HCT116 (cell line): ENCODE measurements around the gene BAIAP2L2. TPM values are rescaled to one million over a fixed set of nuclear protein-coding genes. Genes with fewer than 3 reads are reported as not detected.
A peak's percentile ranks its signal among the peaks of the same experiment; 100 is the strongest.

Source experiments
- ATAC-seq: fragments of 200-7000 bp; cut with Tn5 transposase; 2 replicates; pipeline ENCODE4 v1.9.1; 2020; ENCODE audit warnings: mild to moderate bottlenecking, moderate library complexity
- BruUV-seq: library from RNA; stranded (reverse); fragments of 400-500 nt; replicated peaks from 2 replicates; lab custom pipeline; 2021; lab: Mats Ljungman, UMichigan
- CTCF ChIA-PET: fragments of 300-600 bp; sonication (Branson Sonifier 250); formaldehyde crosslinking; loops from one replicate; lab custom pipeline; 2021; ENCODE audit warnings: antibody characterized with exemption; lab: Charles Lee
- POLR2A ChIA-PET: fragments of 300-600, 350-600 bp; sonication (Branson Sonifier 250); formaldehyde crosslinking; loops from one replicate; lab custom pipeline; 2021; ENCODE audit warnings: antibody characterized with exemption; lab: Charles Lee
- RAD21 ChIA-PET, 2 experiments: fragments of 300-600 bp; sonication (Branson Sonifier 250); formaldehyde crosslinking; loops; one replicate each; lab custom pipeline; 2023; ENCODE audit warnings: low total read pairs in 2 of 2; ENCODE audit not compliant: uncharacterized antibody in 2 of 2, unreplicated experiment in 2 of 2, low non-redundant PET in 1 of 2; lab: Charles Lee
- DNase-seq: peaks from one replicate; pipeline ENCODE4 v3.0.0-alpha.2; 2010; ENCODE audit warnings: low read depth, low spot score
- H2AFZ ChIP-seq: fragments of 200-600 bp; shearing (Covaris generic), sonication (generic); 2 replicates; pipeline ENCODE4 v1.6.1; 2017; ENCODE audit warnings: low read depth, mixed run types, mixed read lengths, antibody characterized with exemption, low read length; ENCODE audit not compliant: poor library complexity, severe bottlenecking
- H3K27ac ChIP-seq: 2 replicates; pipeline ENCODE4 v1.5.1; 2012; ENCODE audit warnings: low read depth, low read length
- H3K27me3 ChIP-seq: fragments of 200-600 bp; sonication (generic); 2 replicates; pipeline ENCODE4 v1.6.1; 2016; ENCODE audit warnings: mixed run types, low read length, mixed read lengths; ENCODE audit not compliant: insufficient read depth
- H3K36me3 ChIP-seq, 2 experiments: fragments of 200-500 bp in 1 of 2; fragments of 200-600 bp in 1 of 2; sonication (Bioruptor generic) in 1 of 2; sonication (generic) in 1 of 2; 2 replicates each; pipeline versions ENCODE4 v1.5.1 to v1.6.1; 2014 to 2016; ENCODE audit warnings: low read length in 2 of 2, inconsistent platforms in 1 of 2, mixed read lengths in 1 of 2, mixed run types in 1 of 2; ENCODE audit not compliant: insufficient read depth in 2 of 2, control insufficient read depth in 1 of 2
- H3K4me1 ChIP-seq, 2 experiments: fragments of 200-600 bp in 1 of 2; sonication (generic) in 1 of 2; 2 replicates each; pipeline versions ENCODE4 v1.5.1 to v1.6.1; 2012 to 2017; ENCODE audit warnings: low read length in 2 of 2, inconsistent platforms in 1 of 2, mild to moderate bottlenecking in 1 of 2, mixed read lengths in 1 of 2, mixed run types in 1 of 2, moderate library complexity in 1 of 2; ENCODE audit not compliant: insufficient read depth in 2 of 2, control insufficient read depth in 1 of 2
- H3K4me2 ChIP-seq: fragments of 200-600 bp; sonication (generic); 2 replicates; pipeline ENCODE4 v1.6.1; 2017; ENCODE audit warnings: mixed run types, low read length, mixed read lengths
- H3K4me3 ChIP-seq, 2 experiments: fragments of 200-600 bp in 1 of 2; sonication (generic) in 1 of 2; replicated peaks in 1 of 2; 2 replicates each; pipeline ENCODE4 v1.5.1; 2011 to 2016; ENCODE audit warnings: low read length in 2 of 2, control low read depth in 1 of 2, low read depth in 1 of 2, mild to moderate bottlenecking in 1 of 2, mixed read lengths in 1 of 2, mixed run types in 1 of 2
- H3K79me2 ChIP-seq: fragments of 200-600 bp; sonication (generic); 2 replicates; pipeline ENCODE4 v1.6.1; 2017; ENCODE audit warnings: mild to moderate bottlenecking, mixed run types, low read length, moderate library complexity, mixed read lengths; ENCODE audit not compliant: insufficient read depth
- H3K9ac ChIP-seq: fragments of 200-600 bp; sonication (generic); 2 replicates; pipeline ENCODE4 v1.6.1; 2016; ENCODE audit warnings: low read length, mixed read lengths
- H3K9me2 ChIP-seq: fragments of 200-600 bp; sonication (generic), shearing (Covaris generic); 2 replicates; pipeline ENCODE4 v1.6.1; 2017; ENCODE audit warnings: mixed run types, mild to moderate bottlenecking, moderate library complexity; ENCODE audit not compliant: insufficient read depth
- H3K9me3 ChIP-seq, 2 experiments: fragments of 200-500 bp in 1 of 2; fragments of 200-600 bp in 1 of 2; sonication (Bioruptor generic) in 1 of 2; sonication (generic) in 1 of 2; 2 replicates each; pipeline ENCODE4 v1.6.1; 2014 to 2017; ENCODE audit warnings: low read length in 2 of 2, mixed read lengths in 2 of 2, inconsistent platforms in 1 of 2, low read depth in 1 of 2, mild to moderate bottlenecking in 1 of 2, mixed run types in 1 of 2, moderate library complexity in 1 of 2; ENCODE audit not compliant: control insufficient read depth in 1 of 2, insufficient read depth in 1 of 2
- H4K20me1 ChIP-seq: fragments of 200-600 bp; sonication (generic), shearing (Covaris generic); 2 replicates; pipeline ENCODE4 v1.6.1; 2017; ENCODE audit warnings: mixed run types, mild to moderate bottlenecking, moderate library complexity; ENCODE audit not compliant: insufficient read depth
- CBX3 ChIP-seq: IDR thresholded peaks from 2 replicates; pipeline ENCODE4 v1.6.1; 2012; ENCODE audit warnings: low read depth
- CEBPB ChIP-seq: IDR thresholded peaks from 2 replicates; pipeline ENCODE4 v1.6.1; 2012; ENCODE audit warnings: low read depth
- EGR1 ChIP-seq: IDR thresholded peaks from 2 replicates; pipeline ENCODE4 v1.6.1; 2012; ENCODE audit warnings: low read depth
- ELF1 ChIP-seq: IDR thresholded peaks from 2 replicates; pipeline ENCODE4 v1.6.1; 2012; ENCODE audit warnings: low read depth, borderline replicate concordance
- EZH2 ChIP-seq: fragments of 200-600 bp; sonication (generic); IDR thresholded peaks from 2 replicates; pipeline ENCODE4 v1.6.1; 2017; ENCODE audit warnings: antibody characterized with exemption, mixed run types
- EZH2phosphoT487 ChIP-seq: fragments of 200-600 bp; IDR thresholded peaks from 2 replicates; pipeline ENCODE4 v1.6.1; 2018; ENCODE audit warnings: antibody characterized with exemption, borderline replicate concordance
- FOSL1 ChIP-seq: IDR thresholded peaks from 2 replicates; pipeline ENCODE4 v1.6.1; 2012; ENCODE audit warnings: low read depth
- JUND ChIP-seq: IDR thresholded peaks from 2 replicates; pipeline ENCODE4 v1.6.1; 2012
- POLR2A ChIP-seq: IDR thresholded peaks from 2 replicates; pipeline ENCODE4 v1.7.0; 2011; ENCODE audit warnings: borderline replicate concordance; ENCODE audit not compliant: insufficient read depth, insufficient read length; ENCODE audit errors: extremely low read depth
- POLR2AphosphoS5 ChIP-seq: IDR thresholded peaks from 2 replicates; pipeline ENCODE4 v1.6.1; 2011; ENCODE audit warnings: mild to moderate bottlenecking, low read depth, low read length, moderate library complexity
- RAD21 ChIP-seq: IDR thresholded peaks from 2 replicates; pipeline ENCODE4 v1.6.1; 2012; ENCODE audit warnings: low read depth, mild to moderate bottlenecking
- SIN3A ChIP-seq: IDR thresholded peaks from 2 replicates; pipeline ENCODE4 v1.6.1; 2012; ENCODE audit warnings: low read depth
- SP1 ChIP-seq: IDR thresholded peaks from 2 replicates; pipeline ENCODE4 v1.6.1; 2012; ENCODE audit warnings: low read depth
- SRF ChIP-seq: IDR thresholded peaks from 2 replicates; pipeline ENCODE4 v1.6.1; 2012; ENCODE audit warnings: low read depth
- TCF7L2 ChIP-seq: IDR thresholded peaks from 2 replicates; pipeline ENCODE4 v1.7.0; 2011; ENCODE audit warnings: borderline replicate concordance, inconsistent platforms; ENCODE audit not compliant: insufficient read depth, insufficient read length; ENCODE audit errors: extremely low read depth
- YY1 ChIP-seq: IDR thresholded peaks from 2 replicates; pipeline ENCODE4 v1.6.1; 2011; ENCODE audit warnings: low read length, low read depth, moderate library complexity, mild to moderate bottlenecking; ENCODE audit not compliant: insufficient replicate concordance; ENCODE audit errors: extremely low read depth
- ZFX ChIP-seq: fragments of 450-650 bp; IDR thresholded peaks from 2 replicates; pipeline ENCODE4 v1.6.1; 2017
- intact Hi-C: fragments of 100-400 bp; cut with micrococcal nuclease; formaldehyde crosslinking; loops from 2 replicates; pipeline ENCODE4 v1.10.0; 2022
- total RNA-seq: library from RNA; stranded (reverse); gene quantifications from one replicate; pipeline ENCODE4 v1.2.1, GENCODE V29; 2021; ENCODE audit not compliant: unreplicated experiment
- TF ChIP-seq, protein P1 (sequence below): IDR thresholded peaks from 2 replicates; pipeline ENCODE4 v1.6.1; 2012
- TF ChIP-seq, protein P2 (sequence below): IDR thresholded peaks from 2 replicates; pipeline ENCODE4 v1.6.1; 2012; ENCODE audit warnings: low read depth
- TF ChIP-seq, protein P3 (sequence below), 3 experiments: fragments of 200-600 bp in 1 of 3; sonication (generic) in 1 of 3; IDR thresholded peaks in 2 of 3; conservative IDR thresholded peaks in 1 of 3; 2 replicates each; pipeline ENCODE4 v1.5.1; 2012 to 2017; ENCODE audit warnings: low read depth in 2 of 3, low read length in 2 of 3, antibody characterized with exemption in 1 of 3, borderline replicate concordance in 1 of 3, control low read depth in 1 of 3, mild to moderate bottlenecking in 1 of 3, mixed read lengths in 1 of 3, mixed run types in 1 of 3, moderate library complexity in 1 of 3; ENCODE audit not compliant: insufficient read depth in 1 of 3

Gene BAIAP2L2
- total RNA-seq, 1 experiment from 2014 or later, result 1.0 TPM

DNA sequence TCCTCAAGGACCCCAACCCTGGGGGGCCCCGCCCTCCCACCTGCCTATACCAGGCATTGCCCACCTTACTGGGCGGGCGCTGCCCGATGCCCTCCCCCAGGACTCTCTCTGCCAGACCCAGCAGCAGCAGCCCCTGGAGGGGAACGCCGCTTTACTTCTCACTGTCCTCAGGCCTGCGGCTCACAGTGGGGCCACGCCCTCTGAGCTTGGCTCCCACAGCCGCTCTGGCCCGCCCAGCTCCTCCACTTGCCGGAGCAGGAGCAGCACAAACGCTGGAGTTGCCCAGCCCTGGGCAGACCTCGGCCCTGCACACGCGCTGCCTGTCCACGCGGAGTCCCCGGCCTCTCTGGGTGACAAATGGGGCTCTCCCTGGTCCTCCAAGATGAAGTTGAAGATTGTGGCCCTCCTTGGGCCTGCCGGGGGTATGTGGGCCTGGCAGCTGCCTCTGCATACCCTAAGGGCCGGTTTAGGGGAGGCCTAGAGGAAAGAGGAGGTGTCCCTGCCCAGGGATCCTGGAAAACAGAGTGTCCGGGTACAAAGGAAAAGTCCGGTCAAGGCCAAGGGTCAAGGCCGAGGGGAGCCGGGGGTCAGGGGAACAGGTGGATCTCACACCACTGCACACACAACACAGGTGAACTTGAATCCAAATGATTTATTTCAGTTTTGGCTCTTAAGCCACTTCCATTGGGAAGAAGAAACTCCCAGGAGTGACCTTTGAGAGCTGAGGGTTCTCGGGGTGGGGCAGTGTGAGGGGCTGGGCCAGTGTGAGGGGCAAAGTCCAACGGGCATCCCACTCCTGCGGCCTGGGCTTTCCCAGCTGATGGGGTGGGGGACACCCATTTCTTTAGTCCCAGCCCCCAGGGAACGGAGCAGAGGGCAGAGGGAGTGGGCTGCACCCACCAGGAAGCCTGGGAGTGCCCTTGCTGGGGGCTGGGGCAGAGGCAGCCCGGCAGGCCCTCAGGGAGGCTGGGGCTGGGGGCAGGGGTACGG, 674 bp upstream of the BAIAP2L2 start:
- no peak for TF ChIP-seq SRF
- no peak for TF ChIP-seq SIN3A
- TF ChIP-seq ZFX, result no peak
- no peak for TF ChIP-seq JUND
- TF ChIP-seq, protein P1, sequence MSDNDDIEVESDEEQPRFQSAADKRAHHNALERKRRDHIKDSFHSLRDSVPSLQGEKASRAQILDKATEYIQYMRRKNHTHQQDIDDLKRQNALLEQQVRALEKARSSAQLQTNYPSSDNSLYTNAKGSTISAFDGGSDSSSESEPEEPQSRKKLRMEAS, result no peak
- no peak for TF ChIP-seq TCF7L2
- TF ChIP-seq CEBPB, result no peak
- TF ChIP-seq SP1, result no peak
- TF ChIP-seq, protein P2, sequence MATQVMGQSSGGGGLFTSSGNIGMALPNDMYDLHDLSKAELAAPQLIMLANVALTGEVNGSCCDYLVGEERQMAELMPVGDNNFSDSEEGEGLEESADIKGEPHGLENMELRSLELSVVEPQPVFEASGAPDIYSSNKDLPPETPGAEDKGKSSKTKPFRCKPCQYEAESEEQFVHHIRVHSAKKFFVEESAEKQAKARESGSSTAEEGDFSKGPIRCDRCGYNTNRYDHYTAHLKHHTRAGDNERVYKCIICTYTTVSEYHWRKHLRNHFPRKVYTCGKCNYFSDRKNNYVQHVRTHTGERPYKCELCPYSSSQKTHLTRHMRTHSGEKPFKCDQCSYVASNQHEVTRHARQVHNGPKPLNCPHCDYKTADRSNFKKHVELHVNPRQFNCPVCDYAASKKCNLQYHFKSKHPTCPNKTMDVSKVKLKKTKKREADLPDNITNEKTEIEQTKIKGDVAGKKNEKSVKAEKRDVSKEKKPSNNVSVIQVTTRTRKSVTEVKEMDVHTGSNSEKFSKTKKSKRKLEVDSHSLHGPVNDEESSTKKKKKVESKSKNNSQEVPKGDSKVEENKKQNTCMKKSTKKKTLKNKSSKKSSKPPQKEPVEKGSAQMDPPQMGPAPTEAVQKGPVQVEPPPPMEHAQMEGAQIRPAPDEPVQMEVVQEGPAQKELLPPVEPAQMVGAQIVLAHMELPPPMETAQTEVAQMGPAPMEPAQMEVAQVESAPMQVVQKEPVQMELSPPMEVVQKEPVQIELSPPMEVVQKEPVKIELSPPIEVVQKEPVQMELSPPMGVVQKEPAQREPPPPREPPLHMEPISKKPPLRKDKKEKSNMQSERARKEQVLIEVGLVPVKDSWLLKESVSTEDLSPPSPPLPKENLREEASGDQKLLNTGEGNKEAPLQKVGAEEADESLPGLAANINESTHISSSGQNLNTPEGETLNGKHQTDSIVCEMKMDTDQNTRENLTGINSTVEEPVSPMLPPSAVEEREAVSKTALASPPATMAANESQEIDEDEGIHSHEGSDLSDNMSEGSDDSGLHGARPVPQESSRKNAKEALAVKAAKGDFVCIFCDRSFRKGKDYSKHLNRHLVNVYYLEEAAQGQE, result no peak
- TF ChIP-seq CBX3, result no peak
- TF ChIP-seq FOSL1, result no peak
- no peak for TF ChIP-seq EZH2
- TF ChIP-seq EZH2phosphoT487, result no peak
- no peak for TF ChIP-seq POLR2A
- TF ChIP-seq RAD21, result no peak
- TF ChIP-seq ELF1, result no peak
- no peak for TF ChIP-seq YY1
- TF ChIP-seq, protein P3, sequence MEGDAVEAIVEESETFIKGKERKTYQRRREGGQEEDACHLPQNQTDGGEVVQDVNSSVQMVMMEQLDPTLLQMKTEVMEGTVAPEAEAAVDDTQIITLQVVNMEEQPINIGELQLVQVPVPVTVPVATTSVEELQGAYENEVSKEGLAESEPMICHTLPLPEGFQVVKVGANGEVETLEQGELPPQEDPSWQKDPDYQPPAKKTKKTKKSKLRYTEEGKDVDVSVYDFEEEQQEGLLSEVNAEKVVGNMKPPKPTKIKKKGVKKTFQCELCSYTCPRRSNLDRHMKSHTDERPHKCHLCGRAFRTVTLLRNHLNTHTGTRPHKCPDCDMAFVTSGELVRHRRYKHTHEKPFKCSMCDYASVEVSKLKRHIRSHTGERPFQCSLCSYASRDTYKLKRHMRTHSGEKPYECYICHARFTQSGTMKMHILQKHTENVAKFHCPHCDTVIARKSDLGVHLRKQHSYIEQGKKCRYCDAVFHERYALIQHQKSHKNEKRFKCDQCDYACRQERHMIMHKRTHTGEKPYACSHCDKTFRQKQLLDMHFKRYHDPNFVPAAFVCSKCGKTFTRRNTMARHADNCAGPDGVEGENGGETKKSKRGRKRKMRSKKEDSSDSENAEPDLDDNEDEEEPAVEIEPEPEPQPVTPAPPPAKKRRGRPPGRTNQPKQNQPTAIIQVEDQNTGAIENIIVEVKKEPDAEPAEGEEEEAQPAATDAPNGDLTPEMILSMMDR (IDR thresholded peaks at IDR 0.05 in 2 of 3, conservative IDR thresholded peaks at IDR 0.05 in 1 of 3; ENCODE audit: borderline replicate concordance in 1 of 3, insufficient read depth in 1 of 3, low read depth in 2 of 3, low read length in 2 of 3), result no peak
- no peak for TF ChIP-seq POLR2AphosphoS5
- no peak for TF ChIP-seq EGR1
- RAD21 ChIA-PET, result no interaction called here
- H2AFZ ChIP-seq, result no peak overlapping the region
- no peaks in the 10 kb centered on the region for H3K9me3 ChIP-seq
- H3K27ac ChIP-seq, result no peak overlapping the region
- POLR2A ChIA-PET, result no interaction called here
- H3K36me3 ChIP-seq, result no peaks in the 10 kb centered on the region
- no peaks in the 10 kb centered on the region for H3K9me2 ChIP-seq
- CTCF ChIA-PET, result interaction anchor here (1.3 to 1.7 kb wide), 2 partner anchors 59 to 119 kb away, joined by 3 to 6 read pairs; no protein-coding TSS in a partner anchor
- no peak overlapping the region for H3K4me3 ChIP-seq
- H3K4me1 ChIP-seq, result peaks cover 14 to 24% of the 10 kb centered on the region in 2 experiments
- ATAC-seq (0 out of 2 replicates have a peak, but pooled peaks have one; percentile 16), DNase-seq (no peak)
- H3K27me3 ChIP-seq, result no peaks in the 10 kb centered on the region
- intact Hi-C loops, result loop anchor here (10.0 kb wide), 1 partner anchor 114 kb away; no protein-coding TSS in a partner anchor
- BruUV-seq, result no TSS peak
- H3K9ac ChIP-seq, result no peak overlapping the region
- H4K20me1 ChIP-seq, result no peaks in the 10 kb centered on the region
- H3K4me2 ChIP-seq, result peak overlapping the region; percentile 44
- no peaks in the 10 kb centered on the region for H3K79me2 ChIP-seq
